Activated CD4-positive, alpha-beta T cell treated with anti-CD3 and anti-CD28 coated beads, Interleukin-10, Interleukin-2, amounts not matched to agents 100 ng/mL and 50 ng/mL, durations not matched to agents 16 hours and 8 hours (primary cell): ENCODE results near the gene HSPG2.
A peak's percentile ranks its signal among the peaks of the same experiment; 100 is the strongest.
"Not testable (repeated sequence)": the region's sequence is repeated elsewhere in the genome, so short reads cannot be mapped to it uniquely, and the experiment has no call there.

ENCODE experiments used
- DNase-seq: peaks from one replicate; pipeline ENCODE4 v3.0.0-alpha.2; 2020

HSPG2 gene

DNA sequence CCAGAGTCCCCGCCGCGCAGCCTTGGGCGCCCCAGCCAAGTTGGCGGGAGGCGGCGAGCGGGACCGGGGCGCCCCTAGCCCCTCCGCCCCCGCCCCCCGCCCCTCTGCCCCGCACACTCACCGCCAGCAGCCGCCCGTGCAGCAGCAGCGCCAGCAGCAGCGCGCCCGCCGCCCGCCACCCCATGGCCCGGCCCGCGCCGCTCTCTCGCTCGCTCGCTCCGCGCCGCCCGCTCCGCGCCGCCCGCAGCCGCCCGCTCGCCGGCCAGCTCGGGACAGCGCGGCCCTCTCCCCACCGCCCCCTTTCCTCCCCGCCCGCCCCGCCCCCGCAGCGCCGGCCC lies at the start of gene HSPG2:
Gene HSPG2 (minus strand): TSS at position 277 of the 338 bp plus-strand sequence. CDS start 93 bp downstream, at position 184.
- DNase-seq = no peak

DNA sequence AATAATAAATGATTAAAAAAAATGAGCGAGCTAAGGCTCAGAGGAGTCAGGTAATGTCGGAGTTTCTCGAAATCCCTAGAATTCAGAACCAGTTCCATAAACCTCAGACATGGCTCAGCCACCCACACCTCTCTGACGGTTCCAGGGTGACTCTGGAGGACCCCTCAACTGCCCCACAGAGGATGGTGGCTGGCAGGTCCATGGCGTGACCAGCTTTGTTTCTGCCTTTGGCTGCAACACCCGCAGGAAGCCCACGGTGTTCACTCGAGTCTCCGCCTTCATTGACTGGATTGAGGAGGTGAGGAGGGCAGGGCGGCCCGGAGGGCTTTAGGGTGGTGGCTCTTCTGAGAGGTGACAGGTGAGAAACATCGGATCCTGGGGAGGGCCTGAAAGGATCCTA lies 49.3 kb upstream of the HSPG2 start:
- not testable (repeated sequence) for DNase-seq

DNA sequence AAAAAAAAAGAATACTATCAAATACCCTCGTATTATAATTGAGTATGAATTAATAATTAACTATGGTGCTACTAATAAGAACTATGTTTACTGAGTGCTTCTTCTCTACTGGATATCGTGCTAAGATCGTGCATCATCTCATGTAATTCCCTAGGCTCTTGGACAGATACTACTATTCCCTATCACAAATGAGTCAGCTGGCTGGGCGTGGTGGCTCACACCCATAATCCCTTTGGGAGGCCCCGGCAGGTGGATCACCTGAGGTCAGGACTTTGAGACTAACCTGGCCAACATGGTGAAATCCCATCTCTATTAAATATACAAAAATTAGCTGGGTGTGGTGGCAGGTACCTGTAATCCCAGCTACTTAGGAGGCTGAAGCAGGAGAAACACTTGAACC lies 48.8 kb upstream of the HSPG2 start:
- not testable (repeated sequence) for DNase-seq

DNA sequence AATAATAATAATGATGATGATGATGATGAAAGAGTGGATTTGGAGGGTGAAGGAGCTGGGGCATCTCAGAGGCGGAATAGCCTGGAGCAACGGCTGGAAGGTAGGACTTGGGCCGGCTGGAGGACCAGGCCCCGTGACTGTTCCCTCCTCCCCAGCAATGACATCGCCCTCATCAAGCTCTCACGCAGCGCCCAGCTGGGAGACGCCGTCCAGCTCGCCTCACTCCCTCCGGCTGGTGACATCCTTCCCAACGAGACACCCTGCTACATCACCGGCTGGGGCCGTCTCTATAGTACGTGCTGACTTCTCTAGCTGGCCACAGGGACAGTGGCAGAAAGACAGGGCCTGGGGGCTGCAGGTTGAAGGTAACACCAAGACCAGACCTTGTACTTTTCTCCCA lies 46.4 kb upstream of the HSPG2 start:
- not testable (repeated sequence) for DNase-seq

DNA sequence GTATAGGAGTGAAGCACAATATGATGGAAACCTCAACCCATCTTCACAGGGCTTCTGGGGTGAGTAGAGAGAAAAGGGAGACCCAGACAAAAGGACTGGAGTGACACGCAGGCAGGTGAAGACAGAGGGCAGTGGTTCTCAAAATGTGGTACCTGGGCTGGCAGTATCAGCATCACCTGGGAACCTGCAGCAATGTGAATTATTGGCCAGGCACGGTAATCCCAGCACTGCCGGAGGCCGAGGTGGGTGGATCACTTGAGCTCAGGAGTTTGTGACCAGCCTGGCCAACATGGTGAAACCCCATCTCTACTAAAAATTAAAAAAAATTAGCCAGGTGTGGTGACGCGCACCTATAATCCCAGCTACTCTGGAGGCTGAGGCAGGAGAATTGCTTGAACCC lies 45.0 kb upstream of the HSPG2 start:
- not testable (repeated sequence) for DNase-seq

DNA sequence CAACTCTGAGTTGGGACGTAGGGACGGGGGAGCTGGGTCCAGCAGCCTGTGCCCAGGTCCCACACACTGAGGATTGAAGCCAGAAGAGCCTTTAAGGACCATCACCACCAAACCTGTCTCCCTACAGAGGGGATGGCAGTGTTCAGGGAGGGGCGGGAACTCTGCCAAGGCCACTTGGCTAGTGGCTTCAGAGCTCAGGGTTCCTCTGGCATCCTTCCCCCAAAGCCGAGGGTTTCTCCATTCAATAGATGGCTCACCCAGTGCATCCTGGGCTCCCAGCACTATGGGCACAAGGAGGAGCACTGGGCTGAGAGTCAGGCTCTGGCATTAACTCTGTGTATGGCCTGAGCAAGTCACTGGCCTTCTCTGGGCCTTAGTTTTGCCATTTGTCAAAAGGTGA lies 44.1 kb upstream of the HSPG2 start:
- DNase-seq = not testable (repeated sequence)

DNA sequence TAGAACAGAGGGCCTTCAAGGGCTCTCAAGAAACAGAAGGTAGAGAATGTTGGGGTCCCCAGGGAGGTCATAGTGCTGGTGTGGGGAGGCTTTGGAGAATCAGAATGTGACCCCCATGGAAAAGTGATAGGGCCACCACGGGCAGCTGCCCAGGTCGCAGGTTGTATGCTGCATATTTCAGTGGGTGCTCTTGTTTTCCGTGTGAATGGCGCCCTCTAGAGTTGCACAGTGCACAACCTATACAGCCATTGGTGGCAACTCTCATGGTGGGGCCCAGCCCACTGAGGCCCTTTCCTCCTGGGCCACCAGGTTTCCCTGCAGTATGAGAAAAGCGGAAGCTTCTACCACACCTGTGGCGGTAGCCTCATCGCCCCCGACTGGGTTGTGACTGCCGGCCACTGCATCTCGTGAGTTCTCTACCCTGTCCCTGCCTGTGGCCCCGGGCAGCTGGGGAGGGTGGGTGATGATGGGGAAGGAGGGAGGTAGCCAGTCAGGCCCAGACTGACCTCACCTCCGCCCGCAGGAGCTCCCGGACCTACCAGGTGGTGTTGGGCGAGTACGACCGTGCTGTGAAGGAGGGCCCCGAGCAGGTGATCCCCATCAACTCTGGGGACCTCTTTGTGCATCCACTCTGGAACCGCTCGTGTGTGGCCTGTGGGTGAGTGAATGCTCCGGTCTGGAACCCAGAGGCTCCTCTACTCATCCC lies 43.6 kb upstream of the HSPG2 start:
- DNase-seq = not testable (repeated sequence)

DNA sequence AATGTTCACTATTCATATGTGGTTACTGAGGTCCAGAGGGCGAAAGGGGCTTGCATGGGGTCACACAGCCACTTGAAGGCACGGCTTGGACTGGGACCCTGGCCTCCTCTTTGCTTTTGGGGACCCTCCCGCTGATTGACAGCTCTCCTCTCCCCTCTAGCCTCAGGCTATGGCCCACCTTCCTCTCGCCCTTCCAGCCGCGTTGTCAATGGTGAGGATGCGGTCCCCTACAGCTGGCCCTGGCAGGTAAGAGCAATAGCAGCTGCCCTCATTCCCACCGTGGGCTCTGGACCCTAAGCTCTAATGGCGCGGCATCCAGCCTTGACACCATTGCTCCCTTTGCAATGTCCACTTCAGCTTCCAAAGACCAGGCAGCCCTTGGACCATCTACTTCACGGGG lies 41.1 kb upstream of the HSPG2 start:
- not testable (repeated sequence) for DNase-seq

DNA sequence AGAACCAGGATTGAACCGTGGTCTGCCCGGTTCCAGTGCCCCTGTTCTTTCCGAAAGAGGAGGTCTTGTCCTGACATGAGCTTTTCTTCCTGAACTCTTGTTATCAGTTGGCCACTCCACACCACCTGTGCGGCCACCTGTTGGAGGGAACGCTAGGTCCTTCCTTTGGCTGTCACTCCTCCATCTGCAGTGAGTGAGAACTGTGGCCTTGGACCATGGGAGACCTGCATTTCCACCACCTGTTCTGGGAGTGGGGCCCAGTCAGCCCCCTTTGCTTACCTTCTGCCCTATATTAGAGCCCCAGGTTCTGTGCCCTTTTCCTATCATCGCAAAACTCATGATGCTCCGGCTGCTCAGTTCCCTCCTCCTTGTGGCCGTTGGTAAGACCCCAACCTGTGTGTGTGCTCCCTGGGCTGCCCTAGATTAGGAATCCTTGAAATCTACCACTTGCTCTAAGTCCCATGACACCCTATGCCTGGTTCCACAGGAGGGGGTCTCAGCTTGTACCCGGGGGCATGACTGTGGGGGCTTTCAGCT lies 39.7 kb upstream of the HSPG2 start, which contains the start of gene CELA3B:
Gene CELA3B (plus strand): TSS at position 320 of the 537 bp plus-strand sequence. CDS start 18 bp downstream, at position 338.
- DNase-seq = not testable (repeated sequence)

DNA sequence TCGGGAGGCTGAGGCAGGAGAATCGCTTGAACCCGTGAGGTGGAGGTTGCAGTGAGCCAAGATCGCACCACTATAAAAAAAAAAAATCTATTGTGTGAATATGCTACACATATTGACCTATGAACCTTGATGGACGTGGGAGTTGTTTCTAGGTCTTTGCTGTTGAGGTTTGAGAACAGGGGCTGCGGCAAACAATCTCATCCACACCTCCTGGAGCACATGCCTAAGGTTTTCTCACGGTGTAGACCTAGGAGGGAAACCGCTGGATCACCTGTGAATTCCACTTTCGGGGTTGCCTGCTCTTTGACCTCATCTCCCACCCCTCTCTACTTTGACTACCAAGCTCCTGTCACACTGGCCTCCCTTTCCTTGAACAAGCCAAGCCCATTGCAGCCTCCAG lies 38.2 kb upstream of the HSPG2 start:
- not testable (repeated sequence) for DNase-seq

DNA sequence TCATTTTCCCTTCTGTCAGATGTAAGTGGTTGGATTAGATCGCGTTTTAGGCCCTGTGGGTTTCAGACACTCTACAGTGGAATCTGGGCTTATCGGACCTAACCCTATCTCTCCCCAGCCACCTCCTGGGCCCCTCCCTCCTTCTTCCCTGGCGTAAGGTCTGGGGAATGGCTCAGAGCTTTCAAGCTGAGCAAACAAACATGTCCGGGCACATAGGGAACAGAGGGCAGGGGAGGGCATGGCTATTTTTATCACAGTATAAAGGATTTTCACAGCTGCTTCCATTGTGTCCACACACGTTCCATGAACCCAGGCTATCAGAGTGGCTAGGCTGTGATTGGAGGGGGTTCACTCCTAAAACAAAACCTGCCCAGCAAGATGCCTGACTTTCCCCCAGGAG lies 37.6 kb upstream of the HSPG2 start:
- DNase-seq = not testable (repeated sequence)

DNA sequence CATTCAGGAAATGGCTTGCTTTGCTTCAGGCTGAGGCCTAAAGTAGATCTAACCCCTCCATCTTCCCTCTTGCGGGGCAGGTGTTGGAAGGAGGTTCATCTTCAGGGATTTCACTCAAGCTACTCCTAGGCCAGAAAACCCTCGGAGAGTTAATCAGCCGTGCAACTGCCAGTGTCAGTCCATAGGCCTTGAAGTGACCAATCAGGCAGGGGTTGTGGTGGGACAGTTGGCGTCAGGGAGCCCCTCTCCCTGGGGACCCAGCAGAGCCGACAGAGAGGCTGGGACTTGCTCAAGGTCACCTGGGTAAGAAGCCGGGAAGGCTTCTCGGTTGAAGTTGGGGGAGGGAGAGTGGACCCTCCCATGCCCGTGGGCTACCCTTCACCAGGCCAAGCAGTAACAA lies 36.8 kb upstream of the HSPG2 start:
- DNase-seq = not testable (repeated sequence)

DNA sequence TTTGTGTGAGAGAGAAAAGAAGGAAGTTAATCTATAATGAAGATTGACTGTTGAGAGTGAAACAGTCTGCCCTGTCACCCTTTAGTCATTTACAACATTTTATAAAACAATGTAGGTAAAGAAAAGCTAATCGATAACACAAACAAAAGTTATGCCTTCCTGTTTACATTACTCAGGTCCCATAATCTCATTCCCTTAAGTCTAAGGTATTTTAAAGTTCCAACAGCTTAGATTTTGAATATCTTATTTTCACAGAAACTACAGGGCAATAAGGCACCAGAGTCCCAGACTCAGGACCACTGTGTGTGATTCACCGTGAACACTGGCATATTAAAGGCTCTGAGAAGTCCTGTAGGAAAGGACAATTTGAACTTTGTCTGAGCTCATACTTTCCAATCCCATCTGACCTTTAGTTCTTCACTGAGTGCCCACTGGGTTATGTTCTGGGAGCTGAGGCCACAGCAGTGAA lies 35.9 kb upstream of the HSPG2 start:
- DNase-seq = not testable (repeated sequence)

DNA sequence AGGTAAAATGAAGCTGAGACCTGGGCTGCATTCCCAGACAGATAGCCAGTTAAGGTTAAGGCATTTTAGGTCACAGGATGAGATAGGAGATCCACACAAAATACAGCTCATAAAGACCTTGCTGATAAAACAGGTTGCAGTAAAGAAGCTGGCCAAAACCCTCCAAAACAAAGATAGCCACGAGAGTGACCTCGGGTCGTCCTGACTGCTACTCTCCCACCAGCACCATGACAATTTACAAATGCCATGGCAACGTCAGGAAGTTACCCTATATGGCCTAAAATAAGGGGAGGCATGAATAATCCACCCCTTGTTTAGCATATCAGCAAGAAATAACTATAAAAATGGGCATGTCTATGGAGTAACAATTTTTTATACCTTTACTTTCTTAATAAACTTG lies 33.4 kb upstream of the HSPG2 start:
- not testable (repeated sequence) for DNase-seq

DNA sequence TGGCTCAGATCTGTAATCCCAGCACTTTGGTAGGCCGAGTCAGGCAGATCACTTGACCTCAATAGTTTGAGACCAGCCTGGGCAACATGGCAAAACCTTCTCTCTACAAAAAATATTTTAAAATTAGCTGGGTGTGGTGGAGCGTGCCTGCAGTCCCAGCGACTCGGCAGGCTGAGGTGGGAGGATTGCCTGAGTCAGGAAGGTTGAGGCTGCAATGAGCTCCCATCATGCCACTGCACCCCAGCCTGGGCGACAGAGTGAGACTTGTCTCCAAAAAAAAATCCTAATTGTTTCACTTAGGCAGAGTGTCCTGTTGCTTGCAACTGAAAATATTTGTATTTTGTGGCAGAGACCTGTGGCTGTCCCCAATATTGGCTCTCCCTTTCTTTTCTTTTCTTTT lies 32.0 kb upstream of the HSPG2 start:
- not testable (repeated sequence) for DNase-seq

DNA sequence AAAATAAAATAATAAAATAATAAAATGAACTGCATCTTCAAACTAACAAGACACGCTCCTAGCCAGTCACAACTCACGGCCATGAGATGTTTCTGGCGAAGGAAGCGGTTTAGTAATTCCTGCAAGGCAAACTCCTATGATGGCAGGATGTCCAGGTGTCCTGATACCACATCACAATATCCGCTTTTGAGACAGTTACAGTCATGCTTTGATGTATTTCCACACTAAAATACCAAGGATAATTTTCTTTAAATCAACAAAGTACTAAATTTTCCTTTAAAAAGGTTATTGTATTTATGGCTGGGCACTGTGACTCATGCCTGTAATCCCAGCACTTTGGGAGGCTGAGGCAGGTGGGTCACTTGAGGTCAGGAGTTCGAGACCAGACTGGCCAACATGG lies 30.1 kb upstream of the HSPG2 start:
- not testable (repeated sequence) for DNase-seq

DNA sequence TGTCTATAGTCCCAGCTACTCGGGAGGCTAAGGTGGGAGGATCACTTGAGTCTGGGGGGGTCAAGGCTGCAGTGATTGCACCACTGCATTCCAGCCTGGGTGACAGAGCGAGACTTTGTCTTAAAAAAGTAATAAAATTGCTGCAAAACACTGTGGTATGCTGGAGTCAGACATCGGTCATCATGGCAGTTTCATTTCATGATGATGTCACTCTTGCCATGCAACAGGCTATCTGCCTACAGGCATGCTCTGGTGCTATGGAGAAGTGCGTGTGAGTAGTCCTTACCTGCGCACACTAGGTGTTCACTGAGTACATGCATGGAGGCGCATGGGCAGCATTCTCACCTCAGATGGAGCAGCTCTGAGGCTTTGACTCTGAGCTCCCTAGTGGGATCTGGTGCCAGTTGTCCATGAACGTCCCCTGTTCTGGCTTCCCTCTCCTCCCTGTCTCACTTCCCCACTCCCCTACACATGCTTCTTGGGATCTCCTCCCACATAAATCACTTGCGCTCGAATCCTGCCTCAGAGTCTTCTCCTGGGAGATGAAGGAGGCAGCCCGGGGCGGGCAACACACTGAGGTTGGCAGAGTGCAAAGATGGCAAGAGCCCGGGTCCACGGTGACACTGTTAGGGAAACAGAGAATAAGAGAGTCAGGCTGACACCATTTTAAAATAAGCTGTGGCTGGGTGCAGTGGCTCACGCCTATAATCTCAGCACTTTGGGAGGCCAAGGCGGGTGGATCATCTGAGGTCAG lies 29.3 kb upstream of the HSPG2 start:
- DNase-seq = no peak

DNA sequence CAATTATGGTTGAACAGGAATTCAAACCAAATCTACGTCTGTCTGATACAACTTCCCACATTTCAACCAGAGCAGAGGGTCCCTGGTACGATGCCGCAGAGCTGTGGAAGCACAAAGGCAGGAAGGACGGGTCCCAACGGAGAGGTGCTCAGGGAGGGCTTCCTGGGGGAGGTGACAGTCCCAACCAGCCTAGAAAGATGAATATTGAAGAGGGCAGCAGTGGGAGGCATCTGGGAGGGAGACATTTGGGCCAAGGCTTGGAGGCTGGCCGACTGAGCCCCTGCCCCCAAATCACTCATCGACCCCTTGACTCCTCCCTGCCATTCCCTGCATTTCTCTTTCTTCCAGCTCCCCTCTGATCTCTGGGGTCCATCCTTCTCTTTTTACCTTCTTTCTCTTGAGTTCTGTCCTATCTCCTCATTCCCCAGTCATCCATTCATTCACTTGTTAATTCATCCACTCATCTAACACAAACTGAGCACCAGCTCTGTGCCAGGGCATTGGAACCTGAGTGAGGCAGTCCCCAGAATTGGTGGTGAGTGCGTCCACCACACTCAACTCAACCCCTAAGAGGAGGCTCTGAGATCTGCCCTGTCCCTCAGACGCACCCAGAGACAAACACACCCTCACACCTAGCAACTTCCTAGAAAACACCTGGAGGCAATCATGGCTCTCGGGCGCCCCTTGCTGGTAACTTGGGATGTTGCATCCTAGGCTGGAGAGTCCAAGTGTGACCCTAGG lies 26.5 kb upstream of the HSPG2 start:
- peak; percentile 81 for DNase-seq

DNA sequence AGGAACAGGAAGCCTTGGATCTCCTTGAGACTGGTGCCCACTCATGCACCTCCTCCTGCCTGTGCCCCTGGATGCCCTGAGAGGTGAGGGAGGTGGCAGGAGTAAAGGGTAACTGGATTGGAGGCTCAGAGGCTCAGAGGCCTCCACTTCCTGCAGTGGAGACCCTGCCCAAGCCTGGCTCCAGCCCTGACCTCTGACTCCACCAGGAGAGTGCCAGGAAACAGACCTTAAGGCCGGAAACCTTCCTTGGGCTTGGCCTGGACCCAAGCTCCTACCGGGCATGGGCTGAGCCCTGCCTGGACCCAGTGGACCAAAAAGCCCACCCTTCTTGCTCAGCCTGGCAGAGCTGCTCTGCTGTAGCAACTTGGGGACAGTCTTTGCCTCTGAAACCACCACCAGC lies 24.7 kb upstream of the HSPG2 start:
- DNase-seq = no peak

DNA sequence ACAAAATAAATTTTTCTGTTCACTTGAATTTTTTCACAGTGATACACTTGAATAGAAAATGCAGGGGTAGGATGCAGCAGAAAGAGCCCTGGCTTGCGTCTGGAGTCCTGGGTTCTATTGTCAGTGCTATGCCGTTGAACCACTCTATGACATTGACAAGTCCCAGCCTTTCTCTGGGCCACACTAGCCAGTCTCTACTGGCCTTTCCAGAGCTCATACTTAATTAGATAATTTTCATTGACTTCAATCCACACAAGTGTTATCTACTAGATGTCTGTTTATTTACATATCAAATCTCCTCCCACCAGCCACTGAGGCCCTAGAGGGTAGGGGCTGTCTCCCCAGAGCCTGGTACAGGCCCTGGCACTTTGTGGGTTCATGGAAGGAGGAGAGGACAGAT lies 24.2 kb upstream of the HSPG2 start:
- DNase-seq = no peak

DNA sequence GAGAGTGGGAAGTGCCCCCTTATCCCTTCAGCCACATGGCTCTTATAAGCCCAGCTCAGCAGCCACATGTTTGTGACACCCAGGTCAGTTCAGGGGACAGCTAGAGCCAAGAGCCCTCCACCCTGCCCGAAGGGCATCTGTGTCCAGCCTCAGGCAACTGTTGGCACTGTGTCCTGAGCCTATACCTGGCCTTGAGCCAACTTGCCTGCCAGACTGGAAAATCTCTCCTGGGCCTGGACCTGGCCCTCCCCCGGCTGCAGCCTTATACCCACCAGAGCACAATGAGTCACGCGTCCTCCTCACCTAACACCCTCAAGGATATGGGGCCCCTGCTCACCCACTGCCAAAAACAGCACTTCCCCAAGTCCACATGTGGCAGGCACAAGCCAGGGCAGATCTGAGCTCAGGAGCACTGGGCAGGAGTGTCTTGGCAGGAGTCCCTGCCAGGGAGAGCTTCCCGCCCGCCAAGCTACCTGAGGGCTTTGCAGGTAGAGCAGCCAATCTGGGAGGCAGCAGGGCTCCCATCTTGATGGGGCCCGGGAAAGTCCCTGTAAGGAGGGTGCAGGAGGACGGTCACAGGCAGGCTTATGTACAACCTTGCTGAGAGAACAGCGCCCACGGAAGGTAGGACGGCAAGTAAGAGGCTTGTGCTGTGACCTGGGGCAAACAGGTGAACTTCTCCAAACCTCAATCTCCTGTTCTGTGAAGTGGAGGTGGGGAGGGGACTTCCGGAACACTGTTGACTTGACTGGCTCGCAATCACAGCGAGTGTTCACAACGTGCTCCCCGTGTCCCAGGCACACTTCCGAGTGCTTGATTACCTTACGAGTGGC lies 19.8 kb upstream of the HSPG2 start:
- DNase-seq = peak; percentile 18
